ENCODE measurements around the gene ZNF444. TPM values are rescaled to one million over a fixed set of nuclear protein-coding genes. Genes with fewer than 3 reads are reported as not detected.

Gene ZNF444
- total RNA-seq, 1 experiment from 2014 or later: 84.0 TPM

GRCh38 chr19:56121180-56122167, 19.6 kb upstream of the ZNF444 start, which contains the start of gene ZNF787 (continued):
- TF ChIP-seq IRF2 (CRISPR knock-in tag; IDR thresholded peaks at IDR 0.05; ENCODE audit: borderline replicate concordance, low read depth) (no peak), NR1H2 (CRISPR knock-in tag; IDR thresholded peaks at IDR 0.05) (no peak), ARID4B (CRISPR knock-in tag; IDR thresholded peaks at IDR 0.05; ENCODE audit: borderline replicate concordance) (no peak), KAT7 (CRISPR knock-in tag; IDR thresholded peaks at IDR 0.05; ENCODE audit: borderline replicate concordance) (no peak)

GRCh38 chr19:56123266-56123891, 17.7 kb upstream of the ZNF444 start:
- Mint-ChIP-seq H3K27me3 (ENCODE audit: low read depth) (no peaks in the 10 kb centered on the region), H3K9me3 (no peaks in the 10 kb centered on the region), H3K36me3 (no peaks in the 10 kb centered on the region), H3K4me1 (peaks cover 21% of the 10 kb centered on the region), H3K27ac (no peak overlapping the region), H3K4me3 (no peak overlapping the region)
- CTCF ChIA-PET: interaction anchor here (1.5 kb wide), 1 partner anchor 31 kb away, joined by 5 read pairs; no protein-coding TSS in a partner anchor
- POLR2A ChIA-PET: no interaction called here
- ATAC-seq (no peak), DNase-seq (ENCODE audit: low spot score) (no peak)
- no peak for TF ChIP-seq ARID4B (CRISPR knock-in tag; IDR thresholded peaks at IDR 0.05; ENCODE audit: borderline replicate concordance)
- no peak for TF ChIP-seq ZNF396 (CRISPR knock-in tag; IDR thresholded peaks at IDR 0.05; ENCODE audit: borderline replicate concordance)
- no peak for TF ChIP-seq SMAD3 (CRISPR knock-in tag; IDR thresholded peaks at IDR 0.05; ENCODE audit: borderline replicate concordance)
- no peak for TF ChIP-seq ATF2 (CRISPR knock-in tag; IDR thresholded peaks at IDR 0.05; ENCODE audit: borderline replicate concordance, low read depth)
- no peak for TF ChIP-seq IRF2 (CRISPR knock-in tag; IDR thresholded peaks at IDR 0.05; ENCODE audit: borderline replicate concordance, low read depth)
- TF ChIP-seq FOXP1 (CRISPR knock-in tag; IDR thresholded peaks at IDR 0.05; ENCODE audit: borderline replicate concordance): no peak
- no peak for TF ChIP-seq OVOL2 (CRISPR knock-in tag; IDR thresholded peaks at IDR 0.05; ENCODE audit: borderline replicate concordance)
- TF ChIP-seq HMGA2 (CRISPR knock-in tag; IDR thresholded peaks at IDR 0.05): no peak
- TF ChIP-seq EMX1 (CRISPR knock-in tag; IDR thresholded peaks at IDR 0.05): no peak
- TF ChIP-seq CTCF (IDR thresholded peaks at IDR 0.05): no peak
- no peak for TF ChIP-seq ZNF512 (CRISPR knock-in tag; IDR thresholded peaks at IDR 0.05; ENCODE audit: borderline replicate concordance)
